HG03196 (cell line): ENCODE measurements around the gene SAMD10.

Experiments
- ATAC-seq: cut with Tn5 transposase; IDR thresholded peaks from one replicate; pipeline ENCODE4 v1.9.1; 2021; ENCODE audit not compliant: unreplicated experiment

SAMD10 gene

GRCh38 chr20:63957690-63958441 is 21.6 kb downstream of the SAMD10 start:
- ATAC-seq, result no peak

GRCh38 chr20:63957004-63957689 is 22.3 kb downstream of the SAMD10 start:
- ATAC-seq, result no peak

GRCh38 chr20:63956664-63957003 is 22.8 kb downstream of the SAMD10 start:
- peak; percentile 1 for ATAC-seq

GRCh38 chr20:63955827-63956663 is 23.4 kb downstream of the SAMD10 start, which contains the start of gene UCKL1:
Gene UCKL1 (minus strand): TSS chr20:63956416. CDS start chr20:63956372, 44 bp downstream.
- peak; percentile 48 for ATAC-seq

- ATAC-seq, result peak; percentile 33
These were observed 24.1 kb downstream of the SAMD10 start for GRCh38 chr20:63955281-63955826.

GRCh38 chr20:63953764-63954429 is 25.5 kb downstream of the SAMD10 start:
- no peak for ATAC-seq

GRCh38 chr20:63952769-63953168 is 26.7 kb downstream of the SAMD10 start:
- no peak for ATAC-seq

- no peak for ATAC-seq
These were observed 27.3 kb downstream of the SAMD10 start for GRCh38 chr20:63952210-63952535.

- ATAC-seq, result no peak
These were observed 27.8 kb downstream of the SAMD10 start for GRCh38 chr20:63951398-63952209.

- ATAC-seq, result no peak
These were observed 28.6 kb downstream of the SAMD10 start for GRCh38 chr20:63950701-63951397.

GRCh38 chr20:63947638-63948456 is 31.6 kb downstream of the SAMD10 start:
- ATAC-seq, result no peak

GRCh38 chr20:63946986-63947637 is 32.3 kb downstream of the SAMD10 start:
- no peak for ATAC-seq

GRCh38 chr20:63945921-63946920 is 33.2 kb downstream of the SAMD10 start:
- no peak for ATAC-seq

GRCh38 chr20:63945031-63945658 is 34.3 kb downstream of the SAMD10 start:
- ATAC-seq, result no peak

GRCh38 chr20:63944078-63944941 is 35.1 kb downstream of the SAMD10 start:
- no peak for ATAC-seq

GRCh38 chr20:63943808-63944077 is 35.7 kb downstream of the SAMD10 start:
- ATAC-seq, result no peak
